ENCODE measurements around the gene ACAD11. TPM values are rescaled to one million over a fixed set of nuclear protein-coding genes. Genes with fewer than 3 reads are reported as not detected.

Gene ACAD11
- total RNA-seq, 1 experiment from 2014 or later: 15.4 TPM

DNA sequence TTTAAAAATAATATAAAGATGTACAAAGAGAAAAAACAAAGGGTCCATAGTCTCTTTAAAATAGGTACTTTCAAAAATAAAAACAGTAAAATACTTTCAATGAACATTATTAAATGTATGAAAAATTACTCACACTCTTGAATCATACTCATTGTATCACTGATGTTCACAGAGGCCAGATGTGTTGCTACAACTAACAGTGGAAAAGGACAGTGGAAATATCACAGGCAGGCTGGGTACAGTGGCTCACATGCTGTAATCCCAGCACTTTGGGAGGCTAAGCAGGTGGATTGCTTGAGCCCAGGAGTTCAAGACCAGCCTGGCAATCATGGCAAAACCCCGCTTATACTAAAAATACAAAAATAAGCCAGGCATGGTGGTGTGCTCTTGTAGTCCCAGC is 35.8 kb upstream of the ACAD11 start:
- no peaks in the 10 kb centered on the region for H3K4me1 ChIP-seq (ENCODE audit: control insufficient read depth, insufficient read depth, low read length)
- no peaks in the 10 kb centered on the region for H3K27me3 ChIP-seq (ENCODE audit: control insufficient read depth, insufficient read depth, low read length)
- no peaks in the 10 kb centered on the region for H3K9me3 ChIP-seq (ENCODE audit: control insufficient read depth, insufficient read depth, low read depth, low read length)
- TF ChIP-seq SIN3A (IDR thresholded peaks at IDR 0.05; ENCODE audit: borderline replicate concordance, insufficient read depth, low read depth, low read length) (no peak), CTCF (IDR thresholded peaks at IDR 0.05) (no peak), TCF7L2 (IDR thresholded peaks at IDR 0.05; ENCODE audit: low read depth, low read length) (no peak), POLR2AphosphoS5 (IDR thresholded peaks at IDR 0.05; ENCODE audit: low read depth, low read length) (no peak), REST (IDR thresholded peaks at IDR 0.05; ENCODE audit: insufficient read depth in 1 of 2, low read depth in 2 of 2, low read length in 1 of 2) (no peak)
- ChIA-PET POLR2A (interaction anchor here (0.7 kb wide), 1 partner anchor 21 kb away, joined by 3 read pairs; no protein-coding TSS in a partner anchor), CTCF (no interaction called here)
- in situ Hi-C loops (cut with HindIII; ENCODE audit: low pct_unique_long_range_greater_than_20kb, low sequenced_read_pairs) (no loop called here), intact Hi-C loops (cut with micrococcal nuclease; ENCODE audit: unreplicated experiment) (no loop called here)
- DNase-seq (ENCODE audit: low read depth, low spot score) (no peak), ATAC-seq (no peak)
- no peak overlapping the region for H3K27ac ChIP-seq (ENCODE audit: low read length)
- BruUV-seq (replicated peaks): no TSS peak
- H3K36me3 ChIP-seq (ENCODE audit: control insufficient read depth, insufficient read depth, low read length): peaks cover 58% of the 10 kb centered on the region
- no peak overlapping the region for H3K4me3 ChIP-seq (ENCODE audit: low read depth in 2 of 2, low read length in 2 of 2)

GRCh38 chr3:132694991-132695390 is 35.4 kb upstream of the ACAD11 start:
- POLR2A ChIA-PET: no interaction called here
- in situ Hi-C loops (cut with HindIII; ENCODE audit: low pct_unique_long_range_greater_than_20kb, low sequenced_read_pairs) (no loop called here), intact Hi-C loops (cut with micrococcal nuclease; ENCODE audit: unreplicated experiment) (no loop called here)
- Histone ChIP-seq H3K27me3 (ENCODE audit: control insufficient read depth, insufficient read depth, low read length) (no peaks in the 10 kb centered on the region), H3K4me3 (ENCODE audit: low read depth in 2 of 2, low read length in 2 of 2) (no peak overlapping the region), H3K27ac (ENCODE audit: low read length) (no peak overlapping the region), H3K4me1 (ENCODE audit: control insufficient read depth, insufficient read depth, low read length) (no peaks in the 10 kb centered on the region), H3K9me3 (ENCODE audit: control insufficient read depth, insufficient read depth, low read depth, low read length) (no peaks in the 10 kb centered on the region), H3K36me3 (ENCODE audit: control insufficient read depth, insufficient read depth, low read length) (peaks cover 58% of the 10 kb centered on the region)
- no peak for ATAC-seq
- TF ChIP-seq POLR2AphosphoS5 (IDR thresholded peaks at IDR 0.05; ENCODE audit: low read depth, low read length) (no peak), CTCF (IDR thresholded peaks at IDR 0.05) (no peak), SIN3A (IDR thresholded peaks at IDR 0.05; ENCODE audit: borderline replicate concordance, insufficient read depth, low read depth, low read length) (no peak), TCF7L2 (IDR thresholded peaks at IDR 0.05; ENCODE audit: low read depth, low read length) (no peak), REST (IDR thresholded peaks at IDR 0.05; ENCODE audit: insufficient read depth in 1 of 2, low read depth in 2 of 2, low read length in 1 of 2) (no peak)
- DNase-seq (ENCODE audit: low read depth, low spot score): no peak
- CTCF ChIA-PET: no interaction called here
- no TSS peak for BruUV-seq (replicated peaks)
